ENCODE data around the gene LRMDA. TPM values are rescaled to one million over a fixed set of nuclear protein-coding genes. Genes with fewer than 3 reads are reported as not detected.
"Not testable (repeated sequence)": the region's sequence is repeated elsewhere in the genome, so short reads cannot be mapped to it uniquely, and the experiment has no call there.

Gene LRMDA
- total RNA-seq, 4 donors from 2014 or later, result 0.76 to 6.4 (median 1.3) TPM

GRCh38 chr10:76509446-76509845, 1078.0 kb downstream of the LRMDA start:
- WGBS, 2 donors, result 30 to 33% methylated on average over 3 of the region's 3 CpGs
- no peak for DNase-seq (ENCODE audit: low spot score in 2 of 2)
- H3K4me3 ChIP-seq (ENCODE audit: low read depth, poor library complexity, severe bottlenecking), result no peak overlapping the region
- TF ChIP-seq POLR2A (IDR thresholded peaks at IDR 0.05), result no peak
- TF ChIP-seq, protein P1, sequence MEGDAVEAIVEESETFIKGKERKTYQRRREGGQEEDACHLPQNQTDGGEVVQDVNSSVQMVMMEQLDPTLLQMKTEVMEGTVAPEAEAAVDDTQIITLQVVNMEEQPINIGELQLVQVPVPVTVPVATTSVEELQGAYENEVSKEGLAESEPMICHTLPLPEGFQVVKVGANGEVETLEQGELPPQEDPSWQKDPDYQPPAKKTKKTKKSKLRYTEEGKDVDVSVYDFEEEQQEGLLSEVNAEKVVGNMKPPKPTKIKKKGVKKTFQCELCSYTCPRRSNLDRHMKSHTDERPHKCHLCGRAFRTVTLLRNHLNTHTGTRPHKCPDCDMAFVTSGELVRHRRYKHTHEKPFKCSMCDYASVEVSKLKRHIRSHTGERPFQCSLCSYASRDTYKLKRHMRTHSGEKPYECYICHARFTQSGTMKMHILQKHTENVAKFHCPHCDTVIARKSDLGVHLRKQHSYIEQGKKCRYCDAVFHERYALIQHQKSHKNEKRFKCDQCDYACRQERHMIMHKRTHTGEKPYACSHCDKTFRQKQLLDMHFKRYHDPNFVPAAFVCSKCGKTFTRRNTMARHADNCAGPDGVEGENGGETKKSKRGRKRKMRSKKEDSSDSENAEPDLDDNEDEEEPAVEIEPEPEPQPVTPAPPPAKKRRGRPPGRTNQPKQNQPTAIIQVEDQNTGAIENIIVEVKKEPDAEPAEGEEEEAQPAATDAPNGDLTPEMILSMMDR (IDR thresholded peaks at IDR 0.05), result no peak
- intact Hi-C loops (cut with DNase I; ENCODE audit: low total_unique reads), result loop anchor here (10.0 kb wide), 1 partner anchor 1415 kb away; the partner anchor contains the start of gene DLG5

- intact Hi-C loops (cut with DNase I; ENCODE audit: low total_unique reads), result no loop called here
- no peak for TF ChIP-seq POLR2A (IDR thresholded peaks at IDR 0.05)
- TF ChIP-seq, protein P1 (IDR thresholded peaks at IDR 0.05), result no peak
- H3K4me3 ChIP-seq (ENCODE audit: low read depth, poor library complexity, severe bottlenecking), result no peak overlapping the region
- WGBS, 2 donors, result 68 to 90% methylated on average over 2 of the region's 2 CpGs
- no peak for DNase-seq (ENCODE audit: low spot score in 2 of 2)
These were observed 1082.9 kb downstream of the LRMDA start for GRCh38 chr10:76514321-76514720.

DNA sequence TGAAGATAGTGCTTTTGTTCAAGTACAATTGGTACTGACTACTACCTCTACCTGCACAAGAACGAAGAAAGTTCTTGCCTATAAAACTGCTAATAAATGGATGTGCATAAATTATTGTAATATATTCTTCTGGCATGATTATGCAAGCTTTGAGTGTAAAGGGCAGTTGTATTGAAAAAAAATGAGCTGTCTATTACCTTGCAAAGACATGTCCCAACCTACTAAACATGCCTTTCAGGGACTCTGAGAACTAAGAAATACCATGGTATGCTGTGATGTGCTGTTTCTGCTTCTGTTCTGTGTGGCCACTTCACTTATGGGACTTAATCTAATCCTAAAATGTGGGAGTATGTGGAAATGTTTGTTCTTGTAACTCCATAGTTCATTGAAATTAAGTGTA, 1083.4 kb downstream of the LRMDA start:
- H3K4me3 ChIP-seq (ENCODE audit: low read depth, poor library complexity, severe bottlenecking), result no peak overlapping the region
- 67 to 92% methylated on average over 1 of the region's 1 CpG for WGBS, 2 donors
- intact Hi-C loops (cut with DNase I; ENCODE audit: low total_unique reads), result no loop called here
- DNase-seq (ENCODE audit: low spot score in 2 of 2), result no peak
- no peak for TF ChIP-seq POLR2A (IDR thresholded peaks at IDR 0.05)
- TF ChIP-seq, protein P1 (IDR thresholded peaks at IDR 0.05), result no peak

DNA sequence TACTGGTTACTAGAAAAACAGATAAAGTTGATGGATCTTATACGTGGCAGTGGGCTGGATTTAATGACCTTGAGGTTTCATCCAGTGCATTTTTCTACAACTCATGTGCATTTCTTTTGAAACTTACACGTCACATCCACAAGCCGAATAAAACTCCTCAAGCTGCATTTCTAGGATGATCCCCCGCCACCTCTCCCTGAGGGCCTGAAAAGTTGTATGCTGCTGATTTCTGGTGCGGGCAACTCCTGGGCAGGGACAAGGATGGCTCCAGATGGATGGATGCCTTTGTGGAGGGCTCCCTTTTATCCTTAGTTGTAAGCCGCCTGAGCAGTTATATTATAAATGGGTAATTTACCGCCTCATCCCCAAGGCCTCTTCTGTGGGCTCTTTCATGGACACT, 1091.1 kb downstream of the LRMDA start:
- intact Hi-C loops (cut with DNase I; ENCODE audit: low total_unique reads), result no loop called here

DNA sequence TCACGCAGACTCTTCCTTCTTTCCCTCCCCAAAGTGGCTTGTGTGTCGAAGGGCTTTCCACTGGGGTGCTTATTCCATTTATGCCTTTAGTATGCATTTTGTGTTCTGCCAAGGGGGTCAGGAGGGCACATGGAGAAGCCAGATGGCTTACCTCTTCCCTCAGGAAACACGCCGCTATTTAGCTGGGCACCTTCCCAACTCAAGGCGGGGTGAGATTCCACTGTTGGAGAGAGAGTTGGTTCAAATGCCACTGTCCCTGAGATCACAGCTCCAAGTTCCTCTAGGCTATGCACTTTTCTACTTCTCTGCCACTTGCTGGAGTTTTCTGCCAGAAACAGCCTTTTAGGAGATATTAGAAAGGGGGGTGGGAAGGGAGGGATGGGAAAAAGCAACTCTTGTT, 1091.8 kb downstream of the LRMDA start:
- intact Hi-C loops (cut with DNase I; ENCODE audit: low total_unique reads), result no loop called here
- 57 to 59% methylated on average over 5 of the region's 5 CpGs for WGBS, 2 donors
- no peak for DNase-seq (ENCODE audit: low spot score in 2 of 2)
- TF ChIP-seq, protein P1 (IDR thresholded peaks at IDR 0.05), result no peak
- no peak for TF ChIP-seq POLR2A (IDR thresholded peaks at IDR 0.05)
- no peak overlapping the region for H3K4me3 ChIP-seq (ENCODE audit: low read depth, poor library complexity, severe bottlenecking)

More for the DNA sequence above, 1091.1 kb downstream of the LRMDA start:
- TF ChIP-seq, protein P1 (IDR thresholded peaks at IDR 0.05), result no peak
- TF ChIP-seq POLR2A (IDR thresholded peaks at IDR 0.05), result no peak
- 81 to 88% methylated on average over 7 of the region's 7 CpGs for WGBS, 2 donors
- DNase-seq (ENCODE audit: low spot score in 2 of 2), result no peak
- no peak overlapping the region for H3K4me3 ChIP-seq (ENCODE audit: low read depth, poor library complexity, severe bottlenecking)

- TF ChIP-seq, protein P1 (IDR thresholded peaks at IDR 0.05), result no peak
- no peak for TF ChIP-seq POLR2A (IDR thresholded peaks at IDR 0.05)
- DNase-seq (ENCODE audit: low spot score in 2 of 2), result no peak
- H3K4me3 ChIP-seq (ENCODE audit: low read depth, poor library complexity, severe bottlenecking), result no peak overlapping the region
- intact Hi-C loops (cut with DNase I; ENCODE audit: low total_unique reads), result no loop called here
- 77 to 78% methylated on average over 12 of the region's 12 CpGs for WGBS, 2 donors
These were observed 1092.4 kb downstream of the LRMDA start for GRCh38 chr10:76523791-76524351.

DNA sequence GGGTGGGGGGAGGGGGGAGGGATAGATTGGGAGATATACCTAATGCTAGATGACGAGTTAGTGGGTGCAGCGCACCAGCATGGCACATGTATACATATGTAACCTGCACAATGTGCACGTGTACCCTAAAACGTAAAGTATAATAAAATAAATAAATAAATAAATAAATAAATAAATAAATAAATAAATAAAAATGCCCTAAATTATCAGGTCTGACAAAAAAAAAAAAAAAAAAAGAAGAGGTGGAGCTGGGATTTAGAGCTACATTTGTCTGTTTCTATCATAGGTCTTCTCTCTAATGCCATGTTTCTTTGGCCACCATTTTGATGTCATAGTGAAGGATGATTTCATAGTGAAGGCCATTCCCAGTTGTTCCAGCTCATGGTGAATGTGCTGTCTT, 1095.4 kb downstream of the LRMDA start:
- intact Hi-C loops (cut with DNase I; ENCODE audit: low total_unique reads); H3K4me3 ChIP-seq (ENCODE audit: low read depth, poor library complexity, severe bottlenecking); DNase-seq (ENCODE audit: low spot score in 2 of 2): not testable (repeated sequence)
- 95 to 97% methylated on average over 4 of the region's 4 CpGs for WGBS, 2 donors
